Panc1 (cell line): ENCODE data around the gene OR10J1. TPM values are rescaled to one million over a fixed set of nuclear protein-coding genes. Genes with fewer than 3 reads are reported as not detected.

Source experiments
- ATAC-seq: fragments of 200-7000 bp; cut with Tn5 transposase; 2 replicates; pipeline ENCODE4 v1.9.1; 2020; ENCODE audit warnings: mild to moderate bottlenecking, moderate library complexity
- BruUV-seq: library from RNA; stranded (reverse); fragments of 400-500 nt; replicated peaks from 2 replicates; lab custom pipeline; 2021; lab: Mats Ljungman, UMichigan
- CTCF ChIA-PET: fragments of 300-600 bp; sonication (Branson Sonifier 250); formaldehyde crosslinking; loops from one replicate; lab custom pipeline; 2022; ENCODE audit warnings: antibody characterized with exemption; lab: Charles Lee
- POLR2A ChIA-PET: fragments of 300-600 bp; sonication (Branson Sonifier 250); formaldehyde crosslinking; loops from one replicate; lab custom pipeline; 2022; ENCODE audit warnings: antibody characterized with exemption; lab: Charles Lee
- DNase-seq: peaks from one replicate; pipeline ENCODE4 v3.0.0-alpha.2; 2010; ENCODE audit warnings: low read depth, low spot score
- H3K27ac ChIP-seq: 2 replicates; pipeline ENCODE4 v1.5.1; 2011; ENCODE audit warnings: mild to moderate bottlenecking, low read length, inconsistent platforms
- H3K27me3 ChIP-seq: fragments of 200-500 bp; sonication (Bioruptor generic); 2 replicates; pipeline ENCODE4 v1.6.0; 2014; ENCODE audit warnings: low read length, inconsistent platforms; ENCODE audit not compliant: control insufficient read depth, insufficient read depth
- H3K36me3 ChIP-seq: fragments of 200-500 bp; sonication (Bioruptor generic); 2 replicates; pipeline ENCODE4 v1.5.1; 2014; ENCODE audit warnings: inconsistent platforms, mild to moderate bottlenecking, low read length, moderate library complexity; ENCODE audit not compliant: control insufficient read depth, insufficient read depth
- H3K4me1 ChIP-seq: 2 replicates; pipeline ENCODE4 v1.5.1; 2011; ENCODE audit warnings: inconsistent platforms, mild to moderate bottlenecking, low read length, moderate library complexity; ENCODE audit not compliant: control insufficient read depth, insufficient read depth
- H3K4me3 ChIP-seq, 2 experiments: 2 replicates each; pipeline ENCODE4 v1.5.1; 2011 to 2012; ENCODE audit warnings: low read depth in 2 of 2, low read length in 2 of 2, mild to moderate bottlenecking in 2 of 2, inconsistent platforms in 1 of 2, moderate library complexity in 1 of 2
- H3K9me3 ChIP-seq: fragments of 200-500 bp; sonication (Bioruptor generic); 2 replicates; pipeline ENCODE4 v1.5.1; 2014; ENCODE audit warnings: low read depth, mild to moderate bottlenecking, inconsistent platforms, low read length, moderate library complexity; ENCODE audit not compliant: control insufficient read depth, insufficient read depth
- POLR2AphosphoS5 ChIP-seq: IDR thresholded peaks from 2 replicates; pipeline ENCODE4 v1.6.1; 2012; ENCODE audit warnings: mild to moderate bottlenecking, low read depth, low read length, moderate library complexity
- SIN3A ChIP-seq: IDR thresholded peaks from 2 replicates; pipeline ENCODE4 v1.6.1; 2012; ENCODE audit warnings: low read depth, mild to moderate bottlenecking, low read length, moderate library complexity, borderline replicate concordance; ENCODE audit not compliant: insufficient read depth
- TCF7L2 ChIP-seq: IDR thresholded peaks from 2 replicates; pipeline ENCODE4 v1.6.1; 2011; ENCODE audit warnings: mild to moderate bottlenecking, low read depth, low read length, inconsistent platforms
- in situ Hi-C: cut with HindIII; loops from 2 replicates; pipeline ENCODE4 v1.10.0; 2016; ENCODE audit warnings: low sequenced_read_pairs, low pct_unique_long_range_greater_than_20kb
- intact Hi-C: fragments of 100-400 bp; cut with micrococcal nuclease; formaldehyde crosslinking; loops from one replicate; pipeline ENCODE4 v1.10.0; 2022; ENCODE audit not compliant: unreplicated experiment
- total RNA-seq: library from RNA; stranded (reverse); gene quantifications from one replicate; pipeline ENCODE4 v1.2.1, GENCODE V29; 2021; ENCODE audit not compliant: unreplicated experiment
- TF ChIP-seq, protein P1 (sequence below), 2 experiments: IDR thresholded peaks; 2 replicates each; pipeline ENCODE4 v1.6.1; 2011 to 2012; ENCODE audit warnings: low read depth in 2 of 2, control low read depth in 1 of 2, low read length in 1 of 2, mild to moderate bottlenecking in 1 of 2, moderate library complexity in 1 of 2; ENCODE audit not compliant: insufficient read depth in 1 of 2
- TF ChIP-seq, protein P2 (sequence below): fragments of 450-650 bp; IDR thresholded peaks from 2 replicates; pipeline ENCODE4 v1.5.1; 2017; ENCODE audit warnings: mild to moderate bottlenecking

The OR10J1 gene
- total RNA-seq, 1 experiment from 2014 or later: not detected

DNA sequence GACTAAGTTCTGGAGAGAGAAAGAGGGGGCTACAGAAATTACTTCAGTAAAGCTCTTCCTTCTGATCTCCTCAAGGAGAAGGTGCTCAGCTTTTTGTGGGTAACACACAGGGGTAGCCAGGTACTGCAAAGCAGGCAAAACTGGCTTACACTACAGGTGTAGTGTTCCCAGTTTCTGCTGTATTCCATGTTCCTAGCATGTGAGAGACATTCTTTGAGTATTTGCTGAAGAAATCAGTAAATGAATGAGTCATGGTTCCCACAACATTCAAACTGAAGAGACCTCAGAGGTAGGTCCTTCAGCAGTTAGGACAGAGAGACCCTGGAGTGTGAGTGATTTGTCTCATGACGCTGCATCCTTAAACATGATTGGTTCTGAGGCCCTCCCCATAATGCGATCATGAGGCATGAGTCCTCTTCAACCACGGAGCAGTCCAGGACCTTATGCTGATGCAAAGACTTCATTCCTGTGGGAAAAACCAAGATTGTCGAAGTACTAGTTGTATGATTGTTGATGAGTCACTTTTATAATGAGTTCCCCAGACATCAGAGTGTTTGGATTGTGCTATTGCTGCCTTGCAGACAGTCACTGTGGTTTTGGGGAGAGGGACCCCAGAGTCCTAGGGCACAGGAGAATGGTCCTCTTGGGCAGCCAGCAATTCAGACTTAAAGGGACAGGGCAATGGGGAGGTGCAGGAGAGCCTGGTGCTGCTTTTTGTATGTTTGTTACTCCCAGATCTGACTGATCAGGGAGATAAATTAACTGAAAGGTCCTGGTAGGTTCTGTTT lies 10.3 kb upstream of the OR10J1 start:
- POLR2A ChIA-PET: no interaction called here
- no peak for TF ChIP-seq SIN3A
- TF ChIP-seq TCF7L2: no peak
- no peak for TF ChIP-seq POLR2AphosphoS5
- TF ChIP-seq, protein P1, sequence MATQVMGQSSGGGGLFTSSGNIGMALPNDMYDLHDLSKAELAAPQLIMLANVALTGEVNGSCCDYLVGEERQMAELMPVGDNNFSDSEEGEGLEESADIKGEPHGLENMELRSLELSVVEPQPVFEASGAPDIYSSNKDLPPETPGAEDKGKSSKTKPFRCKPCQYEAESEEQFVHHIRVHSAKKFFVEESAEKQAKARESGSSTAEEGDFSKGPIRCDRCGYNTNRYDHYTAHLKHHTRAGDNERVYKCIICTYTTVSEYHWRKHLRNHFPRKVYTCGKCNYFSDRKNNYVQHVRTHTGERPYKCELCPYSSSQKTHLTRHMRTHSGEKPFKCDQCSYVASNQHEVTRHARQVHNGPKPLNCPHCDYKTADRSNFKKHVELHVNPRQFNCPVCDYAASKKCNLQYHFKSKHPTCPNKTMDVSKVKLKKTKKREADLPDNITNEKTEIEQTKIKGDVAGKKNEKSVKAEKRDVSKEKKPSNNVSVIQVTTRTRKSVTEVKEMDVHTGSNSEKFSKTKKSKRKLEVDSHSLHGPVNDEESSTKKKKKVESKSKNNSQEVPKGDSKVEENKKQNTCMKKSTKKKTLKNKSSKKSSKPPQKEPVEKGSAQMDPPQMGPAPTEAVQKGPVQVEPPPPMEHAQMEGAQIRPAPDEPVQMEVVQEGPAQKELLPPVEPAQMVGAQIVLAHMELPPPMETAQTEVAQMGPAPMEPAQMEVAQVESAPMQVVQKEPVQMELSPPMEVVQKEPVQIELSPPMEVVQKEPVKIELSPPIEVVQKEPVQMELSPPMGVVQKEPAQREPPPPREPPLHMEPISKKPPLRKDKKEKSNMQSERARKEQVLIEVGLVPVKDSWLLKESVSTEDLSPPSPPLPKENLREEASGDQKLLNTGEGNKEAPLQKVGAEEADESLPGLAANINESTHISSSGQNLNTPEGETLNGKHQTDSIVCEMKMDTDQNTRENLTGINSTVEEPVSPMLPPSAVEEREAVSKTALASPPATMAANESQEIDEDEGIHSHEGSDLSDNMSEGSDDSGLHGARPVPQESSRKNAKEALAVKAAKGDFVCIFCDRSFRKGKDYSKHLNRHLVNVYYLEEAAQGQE (IDR thresholded peaks at IDR 0.05; ENCODE audit: insufficient read depth in 1 of 2, low read depth in 2 of 2, low read length in 1 of 2): no peak
- TF ChIP-seq, protein P2, sequence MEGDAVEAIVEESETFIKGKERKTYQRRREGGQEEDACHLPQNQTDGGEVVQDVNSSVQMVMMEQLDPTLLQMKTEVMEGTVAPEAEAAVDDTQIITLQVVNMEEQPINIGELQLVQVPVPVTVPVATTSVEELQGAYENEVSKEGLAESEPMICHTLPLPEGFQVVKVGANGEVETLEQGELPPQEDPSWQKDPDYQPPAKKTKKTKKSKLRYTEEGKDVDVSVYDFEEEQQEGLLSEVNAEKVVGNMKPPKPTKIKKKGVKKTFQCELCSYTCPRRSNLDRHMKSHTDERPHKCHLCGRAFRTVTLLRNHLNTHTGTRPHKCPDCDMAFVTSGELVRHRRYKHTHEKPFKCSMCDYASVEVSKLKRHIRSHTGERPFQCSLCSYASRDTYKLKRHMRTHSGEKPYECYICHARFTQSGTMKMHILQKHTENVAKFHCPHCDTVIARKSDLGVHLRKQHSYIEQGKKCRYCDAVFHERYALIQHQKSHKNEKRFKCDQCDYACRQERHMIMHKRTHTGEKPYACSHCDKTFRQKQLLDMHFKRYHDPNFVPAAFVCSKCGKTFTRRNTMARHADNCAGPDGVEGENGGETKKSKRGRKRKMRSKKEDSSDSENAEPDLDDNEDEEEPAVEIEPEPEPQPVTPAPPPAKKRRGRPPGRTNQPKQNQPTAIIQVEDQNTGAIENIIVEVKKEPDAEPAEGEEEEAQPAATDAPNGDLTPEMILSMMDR: no peak
- Histone ChIP-seq H3K9me3 (no peaks in the 10 kb centered on the region), H3K4me3 (no peak overlapping the region), H3K27ac (no peak overlapping the region), H3K36me3 (no peaks in the 10 kb centered on the region), H3K4me1 (no peaks in the 10 kb centered on the region), H3K27me3 (no peaks in the 10 kb centered on the region)
- in situ Hi-C loops: no loop called here
- ATAC-seq: no peak
- CTCF ChIA-PET: no interaction called here
- BruUV-seq: no TSS peak
- no peak for DNase-seq
- intact Hi-C loops: no loop called here

DNA sequence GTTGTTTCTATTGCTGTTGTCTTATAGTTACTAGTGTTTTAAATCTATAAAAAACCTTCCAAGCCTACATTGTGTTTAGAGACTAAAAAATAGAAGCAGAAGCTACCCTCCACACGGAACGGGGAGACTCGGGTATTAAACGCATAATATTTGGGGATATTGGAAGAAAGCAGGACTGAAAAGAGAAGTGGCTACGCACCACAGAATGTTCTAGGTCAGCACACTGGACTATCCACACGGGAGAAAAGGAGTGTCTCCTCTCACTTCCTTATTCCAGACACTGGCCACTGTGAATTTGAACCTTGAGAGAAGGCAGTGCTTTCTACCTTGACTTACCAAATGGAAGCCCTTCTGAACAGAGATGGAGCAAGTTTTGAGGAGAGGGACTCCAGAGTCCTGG lies 8.5 kb upstream of the OR10J1 start:
- Histone ChIP-seq H3K4me3 (no peak overlapping the region), H3K4me1 (no peaks in the 10 kb centered on the region), H3K9me3 (no peaks in the 10 kb centered on the region), H3K27me3 (no peaks in the 10 kb centered on the region), H3K27ac (no peak overlapping the region), H3K36me3 (no peaks in the 10 kb centered on the region)
- POLR2A ChIA-PET: no interaction called here
- CTCF ChIA-PET: interaction anchor here (0.7 kb wide), 1 partner anchor 861 kb away, joined by 3 read pairs; no protein-coding TSS in a partner anchor
- DNase-seq: no peak
- no TSS peak for BruUV-seq
- TF ChIP-seq, protein P1 (IDR thresholded peaks at IDR 0.05; ENCODE audit: insufficient read depth in 1 of 2, low read depth in 2 of 2, low read length in 1 of 2): no peak
- TF ChIP-seq SIN3A (no peak), POLR2AphosphoS5 (no peak), TCF7L2 (no peak)
- TF ChIP-seq, protein P2: no peak
- intact Hi-C loops: no loop called here
- in situ Hi-C loops: no loop called here
- no peak for ATAC-seq
